Gastroesophageal sphincter (tissue), 3 donors: Measurements from ENCODE around the gene ICA1.

Experiments used
- CTCF ChIP-seq, 4 experiments: fragments of 200-600 bp in 2 of 4; fragments of 450-650 bp in 2 of 4; sonication (generic) in 1 of 4; IDR thresholded peaks; one replicate each; pipeline ENCODE4 v1.5.1; 2017 to 2019; ENCODE audit warnings: antibody characterized with exemption in 4 of 4, mild to moderate bottlenecking in 2 of 4, moderate library complexity in 2 of 4
- EP300 ChIP-seq: sonication (generic); formaldehyde crosslinking; IDR thresholded peaks from one replicate; pipeline ENCODE4 v1.6.1; 2017; ENCODE audit warnings: antibody characterized with exemption, mild to moderate bottlenecking
- POLR2A ChIP-seq, 2 donors: fragments of 450-650 bp; IDR thresholded peaks; one replicate each; pipeline ENCODE4 v1.6.1; 2017; ENCODE audit warnings: antibody characterized with exemption in 2 of 2, mild to moderate bottlenecking in 2 of 2, moderate library complexity in 1 of 2
- POLR2AphosphoS5 ChIP-seq: sonication (generic); formaldehyde crosslinking; IDR thresholded peaks from one replicate; pipeline ENCODE4 v1.6.1; 2017; ENCODE audit warnings: antibody characterized with exemption

GRCh38 chr7:8086239-8086638 is 175.7 kb downstream of the ICA1 start:
- TF ChIP-seq POLR2AphosphoS5 (no peak), CTCF (IDR thresholded peaks at IDR 0.05) (no peak), POLR2A (IDR thresholded peaks at IDR 0.05) (no peak), EP300 (no peak)
